HepG2 (cell line): Measurements from ENCODE around the gene MRM1. TPM values are rescaled to one million over a fixed set of nuclear protein-coding genes. Genes with fewer than 3 reads are reported as not detected.
A peak's percentile ranks its signal among the peaks of the same experiment; 100 is the strongest.

ENCODE experiments used
- ATAD3A ChIP-seq: sonication (generic); formaldehyde crosslinking; IDR thresholded peaks from 2 replicates; pipeline ENCODE4 v1.4.0; 2020; ENCODE audit warnings: missing genetic modification reagents
- BRD4 ChIP-seq: sonication (generic); formaldehyde crosslinking; IDR thresholded peaks from 2 replicates; pipeline ENCODE4 v1.4.0; 2020; ENCODE audit warnings: missing genetic modification reagents
- CCAR2 ChIP-seq: fragments of 200-400 bp; formaldehyde crosslinking; optimal IDR thresholded peaks from 2 replicates; pipeline ENCODE3; 2018; ENCODE audit warnings: low read depth, mild to moderate bottlenecking, low read length, moderate library complexity
- CCDC6 ChIP-seq: sonication (generic); formaldehyde crosslinking; IDR thresholded peaks from 2 replicates; pipeline ENCODE4 v1.8.1; 2022; ENCODE audit warnings: mild to moderate bottlenecking, missing genetic modification reagents, moderate library complexity
- HDAC1 ChIP-seq: sonication (generic); formaldehyde crosslinking; IDR thresholded peaks from 2 replicates; pipeline ENCODE4 v1.5.1; 2020; ENCODE audit warnings: mild to moderate bottlenecking, missing genetic modification reagents
- HHEX ChIP-seq: IDR thresholded peaks from 2 replicates; pipeline ENCODE4 v1.6.1; 2016; ENCODE audit warnings: control low read depth
- JARID2 ChIP-seq: sonication (generic); formaldehyde crosslinking; IDR thresholded peaks from 2 replicates; pipeline ENCODE4 v1.8.1; 2023; ENCODE audit warnings: missing genetic modification reagents, inconsistent platforms; ENCODE audit not compliant: insufficient replicate concordance
- KLF12 ChIP-seq: sonication (generic); formaldehyde crosslinking; IDR thresholded peaks from 2 replicates; pipeline ENCODE4 v1.4.0; 2020; ENCODE audit warnings: missing genetic modification reagents, borderline replicate concordance
- MLX ChIP-seq: IDR thresholded peaks from 2 replicates; pipeline ENCODE4 v1.6.1; 2016
- MYC ChIP-seq: sonication (generic); formaldehyde crosslinking; IDR thresholded peaks from 2 replicates; pipeline ENCODE4 v1.9.0; 2021; ENCODE audit warnings: missing genetic modification reagents, borderline replicate concordance
- NCOA2 ChIP-seq: sonication (generic); formaldehyde crosslinking; IDR thresholded peaks from 2 replicates; pipeline ENCODE4 v1.8.0; 2022; ENCODE audit warnings: inconsistent platforms
- NFYB ChIP-seq: sonication (generic); formaldehyde crosslinking; IDR thresholded peaks from 2 replicates; pipeline ENCODE4 v1.4.0; 2020; ENCODE audit warnings: missing genetic modification reagents
- SMAD3 ChIP-seq: sonication (generic); formaldehyde crosslinking; IDR thresholded peaks from 2 replicates; pipeline ENCODE4 v1.4.0; 2020; ENCODE audit warnings: missing genetic modification reagents
- SMARCE1 ChIP-seq: fragments of 450-650 bp; IDR thresholded peaks from 2 replicates; pipeline ENCODE4 v1.6.1; 2017; ENCODE audit warnings: borderline replicate concordance
- SP1 ChIP-seq, 2 experiments: fragments of 450-650 bp in 1 of 2; sonication (generic) in 1 of 2; formaldehyde crosslinking in 1 of 2; IDR thresholded peaks; 2 replicates each; pipeline versions ENCODE4 v1.4.0 to v1.6.1; 2016 to 2020; ENCODE audit warnings: missing genetic modification reagents in 1 of 2
- TBL1XR1 ChIP-seq: fragments of 150-350 bp; IDR thresholded peaks from 2 replicates; pipeline ENCODE4 v1.6.1; 2014; ENCODE audit warnings: borderline replicate concordance, low read length; ENCODE audit not compliant: partially characterized antibody
- XRCC5 ChIP-seq: fragments of 200-400 bp; formaldehyde crosslinking; optimal IDR thresholded peaks from 2 replicates; pipeline ENCODE3; 2017; ENCODE audit warnings: mild to moderate bottlenecking, low read length
- ZNF17 ChIP-seq: sonication (generic); formaldehyde crosslinking; IDR thresholded peaks from 2 replicates; pipeline ENCODE4 v1.5.0; 2020; ENCODE audit warnings: mild to moderate bottlenecking, missing genetic modification reagents
- ZNF383 ChIP-seq: sonication (generic); formaldehyde crosslinking; IDR thresholded peaks from 2 replicates; pipeline ENCODE4 v1.4.0; 2020; ENCODE audit warnings: missing genetic modification reagents, mild to moderate bottlenecking, borderline replicate concordance
- ZNF569 ChIP-seq: sonication (generic); formaldehyde crosslinking; IDR thresholded peaks from 2 replicates; pipeline ENCODE4 v1.5.0; 2020; ENCODE audit warnings: mild to moderate bottlenecking, missing genetic modification reagents, moderate library complexity, borderline replicate concordance
- polyA plus RNA-seq, 8 experiments: library from polyadenylated mRNA; depleted of rRNA in 3 of 8; stranded (reverse) in 7 of 8; unstranded in 1 of 8; fragments of >200 nt; fragmentation: Illumina TruSeq in 4 of 8; extraction: Trizol in 4 of 8; gene quantifications; 2 replicates each; pipeline versions ENCODE4 v1.2.1 to v1.2.3, GENCODE V29; 2011 to 2016; ENCODE audit warnings: low read depth in 4 of 8, missing spikeins in 1 of 8, mixed read lengths in 1 of 8; ENCODE audit not compliant: insufficient read depth in 1 of 8
- total RNA-seq, 5 experiments: library from RNA; depleted of rRNA; stranded (reverse); fragments of >200 nt; fragmentation: Illumina TruSeq; extraction: Trizol; gene quantifications; 2 replicates each; pipeline ENCODE4 v1.2.3, GENCODE V29; 2016; ENCODE audit warnings: low read depth in 1 of 5
- TF ChIP-seq, protein P1 (sequence below): sonication (generic); formaldehyde crosslinking; IDR thresholded peaks from 2 replicates; pipeline ENCODE4 v1.4.0; 2020; ENCODE audit warnings: missing genetic modification reagents
- TF ChIP-seq, protein P2 (sequence below): sonication (generic); formaldehyde crosslinking; IDR thresholded peaks from 2 replicates; pipeline ENCODE4 v1.5.0; 2020; ENCODE audit warnings: mild to moderate bottlenecking, missing genetic modification reagents
- TF ChIP-seq, protein P3 (sequence below), 2 experiments: IDR thresholded peaks; 2 replicates each; pipeline ENCODE4 v1.6.1; 2011 to 2012; ENCODE audit warnings: low read length in 2 of 2, borderline replicate concordance in 1 of 2, low read depth in 1 of 2, mild to moderate bottlenecking in 1 of 2, moderate library complexity in 1 of 2

The MRM1 gene
- total and polyA plus RNA-seq, 2 of the 13 experiments (the other 11 are each of a cell fraction or from before 2014, with no cell fraction given) = 4.1 to 11.3 TPM

GRCh38 chr17:36601303-36602029 lies at the start of gene MRM1 (continued):
- TF ChIP-seq JARID2 (CRISPR knock-in tag) = peak; percentile 34
- TF ChIP-seq KLF12 (CRISPR knock-in tag) = peak; percentile 79; the same call in 1 of the 2 replicates
- TF ChIP-seq, protein P1, sequence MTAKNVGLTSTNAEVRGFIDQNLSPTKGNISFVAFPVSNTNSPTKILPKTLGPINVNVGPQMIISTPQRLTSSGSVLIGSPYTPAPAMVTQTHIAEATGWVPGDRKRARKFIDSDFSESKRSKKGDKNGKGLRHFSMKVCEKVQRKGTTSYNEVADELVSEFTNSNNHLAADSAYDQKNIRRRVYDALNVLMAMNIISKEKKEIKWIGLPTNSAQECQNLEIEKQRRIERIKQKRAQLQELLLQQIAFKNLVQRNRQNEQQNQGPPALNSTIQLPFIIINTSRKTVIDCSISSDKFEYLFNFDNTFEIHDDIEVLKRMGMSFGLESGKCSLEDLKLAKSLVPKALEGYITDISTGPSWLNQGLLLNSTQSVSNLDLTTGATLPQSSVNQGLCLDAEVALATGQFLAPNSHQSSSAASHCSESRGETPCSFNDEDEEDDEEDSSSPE (CRISPR knock-in tag) = peak; percentile 65
- peak; percentile 77; the same call in 1 of the 2 replicates for TF ChIP-seq ZNF17 (CRISPR knock-in tag)
- no peak for TF ChIP-seq SMAD3 (CRISPR knock-in tag)
- no peak for TF ChIP-seq CCAR2
- no peak for TF ChIP-seq HHEX
- TF ChIP-seq CCDC6 (CRISPR knock-in tag) = peak; percentile 77
- TF ChIP-seq MLX (CRISPR knock-in tag) = no peak
- TF ChIP-seq NCOA2 (CRISPR knock-in tag) = peak; percentile 48
- no peak; the same call in 1 of the 2 replicates for TF ChIP-seq NFYB (CRISPR knock-in tag)
- TF ChIP-seq, protein P2, sequence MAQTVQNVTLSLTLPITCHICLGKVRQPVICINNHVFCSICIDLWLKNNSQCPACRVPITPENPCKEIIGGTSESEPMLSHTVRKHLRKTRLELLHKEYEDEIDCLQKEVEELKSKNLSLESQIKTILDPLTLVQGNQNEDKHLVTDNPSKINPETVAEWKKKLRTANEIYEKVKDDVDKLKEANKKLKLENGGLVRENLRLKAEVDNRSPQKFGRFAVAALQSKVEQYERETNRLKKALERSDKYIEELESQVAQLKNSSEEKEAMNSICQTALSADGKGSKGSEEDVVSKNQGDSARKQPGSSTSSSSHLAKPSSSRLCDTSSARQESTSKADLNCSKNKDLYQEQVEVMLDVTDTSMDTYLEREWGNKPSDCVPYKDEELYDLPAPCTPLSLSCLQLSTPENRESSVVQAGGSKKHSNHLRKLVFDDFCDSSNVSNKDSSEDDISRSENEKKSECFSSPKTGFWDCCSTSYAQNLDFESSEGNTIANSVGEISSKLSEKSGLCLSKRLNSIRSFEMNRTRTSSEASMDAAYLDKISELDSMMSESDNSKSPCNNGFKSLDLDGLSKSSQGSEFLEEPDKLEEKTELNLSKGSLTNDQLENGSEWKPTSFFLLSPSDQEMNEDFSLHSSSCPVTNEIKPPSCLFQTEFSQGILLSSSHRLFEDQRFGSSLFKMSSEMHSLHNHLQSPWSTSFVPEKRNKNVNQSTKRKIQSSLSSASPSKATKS (CRISPR knock-in tag) = peak; percentile 51; the same call in 1 of the 2 replicates
- TF ChIP-seq SP1 (IDR thresholded peaks at IDR 0.05) = no peak
- TF ChIP-seq SP1 (CRISPR knock-in tag; IDR thresholded peaks at IDR 0.05) = no peak
- no peak for TF ChIP-seq SMARCE1
- peak; percentile 99 for TF ChIP-seq MYC (CRISPR knock-in tag)
- peak; percentile 85 for TF ChIP-seq HDAC1 (CRISPR knock-in tag)
- TF ChIP-seq BRD4 (CRISPR knock-in tag) = peak; percentile 68
- no peak for TF ChIP-seq ZNF383 (CRISPR knock-in tag)
- TF ChIP-seq, protein P3, sequence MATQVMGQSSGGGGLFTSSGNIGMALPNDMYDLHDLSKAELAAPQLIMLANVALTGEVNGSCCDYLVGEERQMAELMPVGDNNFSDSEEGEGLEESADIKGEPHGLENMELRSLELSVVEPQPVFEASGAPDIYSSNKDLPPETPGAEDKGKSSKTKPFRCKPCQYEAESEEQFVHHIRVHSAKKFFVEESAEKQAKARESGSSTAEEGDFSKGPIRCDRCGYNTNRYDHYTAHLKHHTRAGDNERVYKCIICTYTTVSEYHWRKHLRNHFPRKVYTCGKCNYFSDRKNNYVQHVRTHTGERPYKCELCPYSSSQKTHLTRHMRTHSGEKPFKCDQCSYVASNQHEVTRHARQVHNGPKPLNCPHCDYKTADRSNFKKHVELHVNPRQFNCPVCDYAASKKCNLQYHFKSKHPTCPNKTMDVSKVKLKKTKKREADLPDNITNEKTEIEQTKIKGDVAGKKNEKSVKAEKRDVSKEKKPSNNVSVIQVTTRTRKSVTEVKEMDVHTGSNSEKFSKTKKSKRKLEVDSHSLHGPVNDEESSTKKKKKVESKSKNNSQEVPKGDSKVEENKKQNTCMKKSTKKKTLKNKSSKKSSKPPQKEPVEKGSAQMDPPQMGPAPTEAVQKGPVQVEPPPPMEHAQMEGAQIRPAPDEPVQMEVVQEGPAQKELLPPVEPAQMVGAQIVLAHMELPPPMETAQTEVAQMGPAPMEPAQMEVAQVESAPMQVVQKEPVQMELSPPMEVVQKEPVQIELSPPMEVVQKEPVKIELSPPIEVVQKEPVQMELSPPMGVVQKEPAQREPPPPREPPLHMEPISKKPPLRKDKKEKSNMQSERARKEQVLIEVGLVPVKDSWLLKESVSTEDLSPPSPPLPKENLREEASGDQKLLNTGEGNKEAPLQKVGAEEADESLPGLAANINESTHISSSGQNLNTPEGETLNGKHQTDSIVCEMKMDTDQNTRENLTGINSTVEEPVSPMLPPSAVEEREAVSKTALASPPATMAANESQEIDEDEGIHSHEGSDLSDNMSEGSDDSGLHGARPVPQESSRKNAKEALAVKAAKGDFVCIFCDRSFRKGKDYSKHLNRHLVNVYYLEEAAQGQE (IDR thresholded peaks at IDR 0.05; ENCODE audit: borderline replicate concordance in 1 of 2, low read depth in 1 of 2, low read length in 2 of 2) = no peak
- TF ChIP-seq ZNF569 (CRISPR knock-in tag) = no peak
- TF ChIP-seq ATAD3A (CRISPR knock-in tag) = no peak
- TF ChIP-seq XRCC5 = peak; percentile 68
- no peak for TF ChIP-seq TBL1XR1
